IPS-15b (cell line): Measurements from ENCODE around the gene FNDC3B.

Experiments
- H3K27me3 ChIP-seq: one replicate; pipeline ENCODE4 v1.6.1; 2013; ENCODE audit warnings: low read length; ENCODE audit not compliant: control insufficient read depth, insufficient read depth
- H3K36me3 ChIP-seq: one replicate; pipeline ENCODE4 v1.6.1; 2013; ENCODE audit warnings: low read length; ENCODE audit not compliant: control insufficient read depth, insufficient read depth
- H3K4me1 ChIP-seq: one replicate; pipeline ENCODE4 v1.6.1; 2013; ENCODE audit warnings: mild to moderate bottlenecking, low read length; ENCODE audit not compliant: control insufficient read depth, insufficient read depth
- H3K4me3 ChIP-seq: one replicate; pipeline ENCODE4 v1.5.1; 2013; ENCODE audit warnings: low read depth, low read length
- H3K9ac ChIP-seq: one replicate; pipeline ENCODE4 v1.6.1; 2013; ENCODE audit warnings: low read depth, mild to moderate bottlenecking, low read length
- H3K9me3 ChIP-seq: one replicate; pipeline ENCODE4 v1.6.1; 2013; ENCODE audit warnings: mild to moderate bottlenecking, low read length; ENCODE audit not compliant: control insufficient read depth, insufficient read depth

The FNDC3B gene

GRCh38 chr3:172044833-172045585 is 5.6 kb downstream of the FNDC3B start:
- no peak overlapping the region for H3K4me3 ChIP-seq
- no peaks in the 10 kb centered on the region for H3K9me3 ChIP-seq
- H3K9ac ChIP-seq = no peak overlapping the region
- peaks cover 20% of the 10 kb centered on the region for H3K4me1 ChIP-seq
- no peaks in the 10 kb centered on the region for H3K36me3 ChIP-seq
- no peaks in the 10 kb centered on the region for H3K27me3 ChIP-seq

GRCh38 chr3:172046268-172046915 is 7.0 kb downstream of the FNDC3B start:
- no peaks in the 10 kb centered on the region for H3K27me3 ChIP-seq
- H3K4me3 ChIP-seq = no peak overlapping the region
- no peaks in the 10 kb centered on the region for H3K36me3 ChIP-seq
- H3K9me3 ChIP-seq = no peaks in the 10 kb centered on the region
- no peak overlapping the region for H3K9ac ChIP-seq
- H3K4me1 ChIP-seq = peaks cover 20% of the 10 kb centered on the region

GRCh38 chr3:172047567-172048115 is 8.3 kb downstream of the FNDC3B start:
- no peaks in the 10 kb centered on the region for H3K27me3 ChIP-seq
- peaks cover 11% of the 10 kb centered on the region for H3K4me1 ChIP-seq
- H3K9ac ChIP-seq = no peak overlapping the region
- no peaks in the 10 kb centered on the region for H3K9me3 ChIP-seq
- no peak overlapping the region for H3K4me3 ChIP-seq
- no peaks in the 10 kb centered on the region for H3K36me3 ChIP-seq

- H3K9ac ChIP-seq = no peak overlapping the region
- no peaks in the 10 kb centered on the region for H3K9me3 ChIP-seq
- H3K27me3 ChIP-seq = no peaks in the 10 kb centered on the region
- no peaks in the 10 kb centered on the region for H3K36me3 ChIP-seq
- H3K4me3 ChIP-seq = no peak overlapping the region
- H3K4me1 ChIP-seq = peaks cover 11% of the 10 kb centered on the region
Measured at GRCh38 chr3:172048599-172048998, 9.2 kb downstream of the FNDC3B start.

- Histone ChIP-seq H3K36me3 (no peaks in the 10 kb centered on the region), H3K9ac (no peak overlapping the region), H3K27me3 (no peaks in the 10 kb centered on the region), H3K4me3 (no peak overlapping the region), H3K4me1 (peaks cover 10% of the 10 kb centered on the region), H3K9me3 (no peaks in the 10 kb centered on the region)
Measured at GRCh38 chr3:172051310-172051956, 12.1 kb downstream of the FNDC3B start.

- H3K4me1 ChIP-seq = peaks cover 10% of the 10 kb centered on the region
- no peak overlapping the region for H3K4me3 ChIP-seq
- no peaks in the 10 kb centered on the region for H3K27me3 ChIP-seq
- no peaks in the 10 kb centered on the region for H3K9me3 ChIP-seq
- no peak overlapping the region for H3K9ac ChIP-seq
- H3K36me3 ChIP-seq = no peaks in the 10 kb centered on the region
Measured at GRCh38 chr3:172051957-172052354, 12.6 kb downstream of the FNDC3B start.

- H3K27me3 ChIP-seq = no peaks in the 10 kb centered on the region
- H3K4me1 ChIP-seq = peaks cover 7% of the 10 kb centered on the region
- H3K9me3 ChIP-seq = no peaks in the 10 kb centered on the region
- no peaks in the 10 kb centered on the region for H3K36me3 ChIP-seq
- H3K9ac ChIP-seq = no peak overlapping the region
- no peak overlapping the region for H3K4me3 ChIP-seq
Measured at GRCh38 chr3:172052405-172052804, 13.0 kb downstream of the FNDC3B start.

GRCh38 chr3:172054115-172054764 is 14.9 kb downstream of the FNDC3B start:
- H3K4me3 ChIP-seq = no peak overlapping the region
- no peaks in the 10 kb centered on the region for H3K36me3 ChIP-seq
- H3K9ac ChIP-seq = no peak overlapping the region
- peaks cover 5% of the 10 kb centered on the region for H3K4me1 ChIP-seq
- H3K9me3 ChIP-seq = no peaks in the 10 kb centered on the region
- no peaks in the 10 kb centered on the region for H3K27me3 ChIP-seq

GRCh38 chr3:172056416-172056815 is 17.0 kb downstream of the FNDC3B start:
- H3K4me3 ChIP-seq = no peak overlapping the region
- peaks cover 5% of the 10 kb centered on the region for H3K4me1 ChIP-seq
- no peaks in the 10 kb centered on the region for H3K27me3 ChIP-seq
- no peaks in the 10 kb centered on the region for H3K9me3 ChIP-seq
- H3K36me3 ChIP-seq = no peaks in the 10 kb centered on the region
- no peak overlapping the region for H3K9ac ChIP-seq

GRCh38 chr3:172057059-172057458 is 17.7 kb downstream of the FNDC3B start:
- Histone ChIP-seq H3K27me3 (no peaks in the 10 kb centered on the region), H3K36me3 (no peaks in the 10 kb centered on the region), H3K4me3 (no peak overlapping the region), H3K4me1 (peaks cover 5% of the 10 kb centered on the region), H3K9me3 (no peaks in the 10 kb centered on the region), H3K9ac (no peak overlapping the region)

GRCh38 chr3:172057624-172058327 is 18.4 kb downstream of the FNDC3B start:
- Histone ChIP-seq H3K4me1 (peaks cover 5% of the 10 kb centered on the region), H3K9ac (no peak overlapping the region), H3K9me3 (no peaks in the 10 kb centered on the region), H3K4me3 (no peak overlapping the region), H3K36me3 (no peaks in the 10 kb centered on the region), H3K27me3 (no peaks in the 10 kb centered on the region)
